SU-DHL-6 (cell line): Measurements from ENCODE around the gene PLXNA2.

Experiments
- H2AFZ ChIP-seq: fragments of 200-600 bp; sonication (generic); 2 replicates; pipeline ENCODE4 v1.6.1; 2014; ENCODE audit warnings: low read depth, mild to moderate bottlenecking, moderate library complexity, mixed read lengths, antibody characterized with exemption, low read length; ENCODE audit not compliant: severe bottlenecking
- H3F3A ChIP-seq: fragments of 200-600 bp; shearing (Covaris generic); 2 replicates; pipeline ENCODE4 v1.6.0; 2016; ENCODE audit warnings: antibody characterized with exemption, mild to moderate bottlenecking; ENCODE audit not compliant: insufficient read depth
- H3K27ac ChIP-seq: fragments of 200-600 bp; sonication (generic); 2 replicates; pipeline ENCODE4 v1.5.1; 2016; ENCODE audit warnings: low read depth, mild to moderate bottlenecking, low read length, moderate library complexity, mixed read lengths
- H3K27me3 ChIP-seq: fragments of 200-600 bp; sonication (generic), shearing (Covaris generic); 2 replicates; pipeline ENCODE4 v1.6.0; 2014; ENCODE audit warnings: mild to moderate bottlenecking, low read length
- H3K36me3 ChIP-seq: fragments of 200-600 bp; sonication (generic); 2 replicates; pipeline ENCODE4 v1.6.1; 2014; ENCODE audit warnings: mild to moderate bottlenecking, low read length, mixed read lengths
- H3K4me2 ChIP-seq: fragments of 300-600, 200-600 bp; shearing (Covaris generic), sonication (generic); 2 replicates; pipeline ENCODE4 v1.6.0; 2014; ENCODE audit warnings: low read length, low read depth, mild to moderate bottlenecking; ENCODE audit not compliant: poor library complexity, severe bottlenecking
- H3K4me3 ChIP-seq: fragments of 200-600 bp; sonication (generic); 2 replicates; pipeline ENCODE4 v1.5.1; 2014; ENCODE audit warnings: antibody characterized with exemption, low read length, mild to moderate bottlenecking, mixed read lengths; ENCODE audit not compliant: insufficient read depth, poor library complexity, severe bottlenecking
- H3K79me2 ChIP-seq: fragments of 200-600 bp; sonication (generic); 2 replicates; pipeline ENCODE4 v1.6.1; 2014; ENCODE audit warnings: mild to moderate bottlenecking, low read length, moderate library complexity; ENCODE audit not compliant: insufficient read depth
- H3K9ac ChIP-seq: fragments of 200-600 bp; sonication (generic); 2 replicates; pipeline ENCODE4 v1.7.0; 2014; ENCODE audit warnings: mild to moderate bottlenecking, low read length
- H3K9me2 ChIP-seq: fragments of 200-600 bp; sonication (generic); replicated peaks from 2 replicates; pipeline ENCODE4 v1.6.1; 2014; ENCODE audit warnings: low read length; ENCODE audit not compliant: insufficient read depth
- H3K9me3 ChIP-seq: fragments of 200-600 bp; sonication (generic); 2 replicates; pipeline ENCODE4 v1.6.1; 2014; ENCODE audit warnings: low read length, mixed read lengths; ENCODE audit not compliant: insufficient read depth
- H4K20me1 ChIP-seq: fragments of 200-600 bp; sonication (generic); 2 replicates; pipeline ENCODE4 v1.6.1; 2014; ENCODE audit warnings: low read depth, mild to moderate bottlenecking, antibody characterized with exemption, low read length, moderate library complexity, mixed read lengths
- EZH2phosphoT487 ChIP-seq: fragments of 200-600 bp; sonication (generic), shearing (Covaris generic); conservative IDR thresholded peaks from 2 replicates; pipeline ENCODE4 v1.6.1; 2018; ENCODE audit warnings: mild to moderate bottlenecking, antibody characterized with exemption, low read length, moderate library complexity, mixed read lengths
- TF ChIP-seq, protein P1 (sequence below): fragments of 200-600 bp; sonication (generic); IDR thresholded peaks from one replicate; pipeline ENCODE4 v1.5.1; 2017; ENCODE audit warnings: antibody characterized with exemption, mild to moderate bottlenecking, low read length, moderate library complexity; ENCODE audit not compliant: insufficient read depth, poor library complexity, severe bottlenecking

PLXNA2 gene

DNA sequence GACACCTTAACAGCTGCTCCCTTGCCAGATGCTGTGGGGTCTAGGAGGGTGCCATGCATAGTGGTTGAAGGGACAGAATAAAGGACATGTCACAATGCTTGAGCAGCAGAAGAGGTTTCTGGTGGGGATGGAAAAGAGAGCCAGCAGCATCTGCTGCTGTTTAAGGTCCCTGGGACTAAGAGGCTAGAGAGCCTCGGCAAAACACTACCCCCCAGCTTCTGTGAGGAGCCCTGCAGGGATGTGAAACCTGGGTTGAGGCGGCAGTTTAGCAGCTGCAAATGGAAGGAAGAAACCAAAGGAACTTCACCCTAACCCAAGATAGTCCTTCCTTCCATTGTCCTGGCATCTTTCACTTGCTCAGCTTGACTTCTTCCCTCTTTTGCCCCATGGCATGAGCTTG lies 39.4 kb downstream of the PLXNA2 start:
- H3F3A ChIP-seq = no peaks in the 10 kb centered on the region

DNA sequence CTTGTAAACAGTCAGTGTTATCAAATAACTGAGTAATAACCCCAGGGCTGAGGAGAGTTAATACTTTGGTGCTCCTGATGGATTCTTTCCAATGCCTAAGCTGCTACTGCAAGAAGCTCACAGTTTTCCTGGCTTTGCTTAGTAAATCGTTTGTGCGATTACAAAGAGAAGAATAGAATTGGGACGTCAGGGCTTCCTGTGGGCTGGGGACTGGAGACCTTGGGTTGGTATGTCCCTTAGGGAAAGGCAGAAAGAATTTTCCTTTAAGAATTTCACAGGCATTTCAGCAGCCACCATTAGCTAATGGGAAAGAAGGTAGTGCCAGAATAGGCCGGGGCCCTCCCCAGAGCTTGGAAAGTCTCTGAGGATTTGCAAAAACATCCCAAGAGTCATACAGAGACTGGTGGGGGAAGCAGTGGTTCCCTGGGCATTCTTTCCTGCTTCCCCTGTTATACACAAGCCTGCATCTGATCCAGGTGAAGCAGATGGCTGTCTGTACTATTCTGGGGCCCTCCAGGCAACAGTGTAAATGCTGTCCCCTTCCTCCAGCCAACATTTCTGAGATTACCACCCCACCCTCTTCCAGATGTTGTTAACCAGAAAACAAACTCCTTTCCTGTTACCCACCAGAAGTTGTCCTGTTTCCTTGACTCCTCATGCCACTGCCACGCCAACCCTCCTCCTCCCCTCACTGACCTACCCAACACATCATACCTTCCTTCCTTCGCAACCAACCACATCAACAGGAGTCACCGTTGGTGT lies 40.2 kb downstream of the PLXNA2 start:
- no peaks in the 10 kb centered on the region for H3F3A ChIP-seq
- H4K20me1 ChIP-seq = no peaks in the 10 kb centered on the region
- TF ChIP-seq, protein P1, sequence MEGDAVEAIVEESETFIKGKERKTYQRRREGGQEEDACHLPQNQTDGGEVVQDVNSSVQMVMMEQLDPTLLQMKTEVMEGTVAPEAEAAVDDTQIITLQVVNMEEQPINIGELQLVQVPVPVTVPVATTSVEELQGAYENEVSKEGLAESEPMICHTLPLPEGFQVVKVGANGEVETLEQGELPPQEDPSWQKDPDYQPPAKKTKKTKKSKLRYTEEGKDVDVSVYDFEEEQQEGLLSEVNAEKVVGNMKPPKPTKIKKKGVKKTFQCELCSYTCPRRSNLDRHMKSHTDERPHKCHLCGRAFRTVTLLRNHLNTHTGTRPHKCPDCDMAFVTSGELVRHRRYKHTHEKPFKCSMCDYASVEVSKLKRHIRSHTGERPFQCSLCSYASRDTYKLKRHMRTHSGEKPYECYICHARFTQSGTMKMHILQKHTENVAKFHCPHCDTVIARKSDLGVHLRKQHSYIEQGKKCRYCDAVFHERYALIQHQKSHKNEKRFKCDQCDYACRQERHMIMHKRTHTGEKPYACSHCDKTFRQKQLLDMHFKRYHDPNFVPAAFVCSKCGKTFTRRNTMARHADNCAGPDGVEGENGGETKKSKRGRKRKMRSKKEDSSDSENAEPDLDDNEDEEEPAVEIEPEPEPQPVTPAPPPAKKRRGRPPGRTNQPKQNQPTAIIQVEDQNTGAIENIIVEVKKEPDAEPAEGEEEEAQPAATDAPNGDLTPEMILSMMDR = no peak
- TF ChIP-seq EZH2phosphoT487 = no peak
- H3K79me2 ChIP-seq = no peaks in the 10 kb centered on the region
- H3K9me2 ChIP-seq = no peaks in the 10 kb centered on the region
- H2AFZ ChIP-seq = no peak overlapping the region
- H3K9me3 ChIP-seq = no peaks in the 10 kb centered on the region
- no peaks in the 10 kb centered on the region for H3K27me3 ChIP-seq
- no peak overlapping the region for H3K4me2 ChIP-seq
- no peak overlapping the region for H3K9ac ChIP-seq
- H3K36me3 ChIP-seq = no peaks in the 10 kb centered on the region
- H3K27ac ChIP-seq = no peak overlapping the region
- no peak overlapping the region for H3K4me3 ChIP-seq

More for the DNA sequence above, 39.4 kb downstream of the PLXNA2 start:
- no peak overlapping the region for H3K9ac ChIP-seq
- no peaks in the 10 kb centered on the region for H3K36me3 ChIP-seq
- H3K9me2 ChIP-seq = no peaks in the 10 kb centered on the region
- H3K27me3 ChIP-seq = no peaks in the 10 kb centered on the region
- no peak overlapping the region for H3K4me2 ChIP-seq
- H3K79me2 ChIP-seq = no peaks in the 10 kb centered on the region
- TF ChIP-seq, protein P1 = no peak
- no peak for TF ChIP-seq EZH2phosphoT487
- no peaks in the 10 kb centered on the region for H3K9me3 ChIP-seq
- no peak overlapping the region for H3K27ac ChIP-seq
- no peaks in the 10 kb centered on the region for H4K20me1 ChIP-seq
- H3K4me3 ChIP-seq = no peak overlapping the region
- no peak overlapping the region for H2AFZ ChIP-seq

DNA sequence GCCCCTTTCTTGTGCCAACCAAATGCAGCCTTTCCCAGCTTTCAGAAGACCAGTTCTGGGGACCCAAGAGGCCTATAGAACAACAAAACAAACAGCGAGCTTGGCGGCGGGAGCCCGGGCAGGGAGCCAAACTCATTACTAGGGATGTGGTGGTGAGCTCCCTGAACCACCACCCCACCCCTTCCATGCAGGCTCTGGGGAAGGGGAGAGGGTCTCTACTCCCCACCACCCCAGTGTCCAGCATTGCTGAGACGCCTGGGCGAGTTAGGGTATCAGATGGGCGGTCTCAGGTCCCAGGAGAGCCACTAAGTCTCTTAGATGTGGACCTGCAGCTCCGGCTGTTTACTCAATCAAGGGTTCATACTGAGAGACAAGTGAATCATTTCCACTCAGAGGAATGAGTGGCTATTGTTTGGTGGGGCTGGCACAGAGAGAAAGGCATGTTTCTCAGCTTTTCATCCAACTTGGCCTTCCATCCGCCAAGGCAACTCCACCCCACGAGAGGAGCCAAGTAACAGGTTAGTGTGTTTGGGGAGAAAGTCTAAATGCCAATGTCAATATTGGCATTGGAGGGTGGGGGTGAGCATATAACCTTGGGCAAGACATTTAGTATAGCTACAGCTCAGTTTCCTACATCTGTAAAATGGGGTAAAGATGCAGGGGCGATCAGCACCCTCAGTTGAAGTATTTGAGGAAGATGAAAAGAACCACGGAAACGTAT lies 40.9 kb downstream of the PLXNA2 start:
- no peaks in the 10 kb centered on the region for H3F3A ChIP-seq
- H3K79me2 ChIP-seq = no peaks in the 10 kb centered on the region
- H3K27ac ChIP-seq = no peak overlapping the region
- no peak overlapping the region for H3K4me2 ChIP-seq
- H3K4me3 ChIP-seq = no peak overlapping the region
- no peaks in the 10 kb centered on the region for H4K20me1 ChIP-seq
- H3K9me3 ChIP-seq = no peaks in the 10 kb centered on the region
- no peaks in the 10 kb centered on the region for H3K9me2 ChIP-seq
- H3K9ac ChIP-seq = no peak overlapping the region
- no peak for TF ChIP-seq EZH2phosphoT487
- TF ChIP-seq, protein P1 = no peak
- H3K36me3 ChIP-seq = no peaks in the 10 kb centered on the region
- H2AFZ ChIP-seq = no peak overlapping the region
- no peaks in the 10 kb centered on the region for H3K27me3 ChIP-seq
